HG03460 (cell line): Measurements from ENCODE around the gene COPS4.
A peak's percentile ranks its signal among the peaks of the same experiment; 100 is the strongest.
"Not testable (repeated sequence)": the region's sequence is repeated elsewhere in the genome, so short reads cannot be mapped to it uniquely, and the experiment has no call there.

Source experiments
- ATAC-seq: cut with Tn5 transposase; IDR thresholded peaks from one replicate; pipeline ENCODE4 v1.9.1; 2021; ENCODE audit not compliant: unreplicated experiment

Gene COPS4

GRCh38 chr4:83080561-83080960 is 45.6 kb downstream of the COPS4 start:
- no peak for ATAC-seq

DNA sequence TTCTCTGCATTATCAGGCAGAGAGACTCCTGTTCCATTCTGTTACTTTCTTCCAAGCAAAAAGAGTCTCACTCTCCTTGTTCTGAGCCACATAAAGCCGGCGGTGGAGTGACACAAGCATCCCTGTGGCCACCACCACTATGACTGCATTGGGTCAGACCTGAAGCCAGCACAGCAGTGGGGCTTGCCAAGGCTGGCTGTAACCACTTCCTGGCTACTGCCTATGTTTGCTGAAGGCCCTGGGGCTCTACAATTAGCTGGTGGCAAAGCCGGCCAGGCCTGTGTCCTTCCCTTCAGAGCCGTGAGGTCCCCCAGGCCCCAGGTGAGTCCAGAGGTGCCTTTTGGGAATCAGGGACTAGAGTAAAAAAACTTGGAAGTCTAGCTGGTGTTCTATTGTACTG is 47.8 kb downstream of the COPS4 start:
- no peak for ATAC-seq

DNA sequence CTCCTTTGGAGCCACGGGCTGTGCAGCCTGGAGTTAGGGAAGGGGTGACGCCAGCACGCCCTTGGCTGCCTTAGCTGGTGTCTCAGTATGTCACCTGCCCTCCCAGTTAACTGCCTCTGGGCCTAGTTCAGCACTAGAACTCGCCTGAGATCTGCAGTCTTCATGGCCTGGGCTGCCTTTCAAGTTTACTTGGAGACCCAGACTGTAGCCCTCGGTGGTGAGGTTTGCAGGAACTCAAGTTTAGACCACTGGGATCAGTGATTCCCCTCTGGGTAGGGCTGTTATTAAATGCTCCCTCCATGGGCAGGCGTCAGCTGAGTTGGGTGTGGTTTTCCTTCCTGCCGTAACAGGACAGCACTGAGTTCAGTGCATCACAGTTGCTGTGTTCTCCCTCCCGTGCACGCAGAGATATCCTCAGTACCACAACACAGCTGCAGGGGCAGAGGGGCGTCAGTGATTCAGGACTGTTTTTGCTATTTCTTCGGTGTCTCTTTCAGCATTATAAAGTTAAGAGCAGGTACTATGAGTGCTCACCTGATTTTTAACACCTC is 49.0 kb downstream of the COPS4 start:
- ATAC-seq, result peak; percentile 47

DNA sequence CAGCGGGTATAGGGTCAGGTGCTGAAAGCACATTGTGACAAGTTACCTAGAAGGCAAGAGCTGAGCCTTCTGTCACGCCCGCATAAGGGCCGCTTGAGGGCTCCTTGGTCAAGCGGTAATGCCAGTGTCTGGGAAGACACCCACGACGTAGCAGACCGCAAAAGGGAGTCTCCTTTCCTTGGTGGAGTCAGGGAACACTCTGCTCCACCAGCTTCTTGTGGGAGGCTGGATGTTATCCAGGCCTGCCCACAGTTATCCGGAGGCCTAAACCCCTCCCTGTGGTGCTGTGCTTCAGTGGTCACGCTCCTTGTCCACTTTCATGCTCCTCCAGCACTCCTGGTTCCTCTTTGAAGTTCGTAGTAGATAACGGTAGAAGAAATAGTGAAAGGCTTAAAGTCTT is 50.0 kb downstream of the COPS4 start:
- not testable (repeated sequence) for ATAC-seq

- no peak for ATAC-seq
Observed at GRCh38 chr4:83089410-83090157, 54.6 kb downstream of the COPS4 start.

DNA sequence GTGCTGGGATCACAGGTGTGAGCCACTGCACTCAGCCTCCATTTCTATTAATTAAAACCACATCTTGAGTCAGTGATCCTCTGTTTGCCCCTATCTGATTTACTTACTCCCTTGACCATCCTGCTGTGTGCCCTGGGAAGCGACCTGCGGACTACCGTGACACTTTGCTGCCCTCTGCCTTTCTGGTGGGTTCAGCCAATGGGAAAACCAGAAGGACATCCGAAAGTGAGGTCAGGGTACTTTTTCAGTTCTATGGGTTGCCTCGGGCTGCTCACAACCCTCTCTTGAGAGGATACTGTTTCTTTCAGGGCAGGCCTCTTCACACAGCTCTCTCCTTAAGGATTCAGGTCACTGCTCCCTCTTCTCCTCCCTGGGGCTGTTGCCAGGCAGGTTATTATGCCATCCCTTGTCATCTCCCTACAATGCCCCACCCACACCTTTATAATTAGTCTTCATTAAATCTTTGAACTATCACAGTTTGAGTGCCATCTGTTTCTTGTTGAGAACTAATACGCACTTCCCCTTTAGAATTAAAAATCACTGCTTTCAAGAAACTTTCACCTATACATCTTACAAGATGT is 58.2 kb downstream of the COPS4 start:
- no peak for ATAC-seq

- no peak for ATAC-seq
Observed at GRCh38 chr4:83096397-83096796, 61.4 kb downstream of the COPS4 start.

GRCh38 chr4:83104991-83105390 is 70.0 kb downstream of the COPS4 start:
- ATAC-seq, result no peak

DNA sequence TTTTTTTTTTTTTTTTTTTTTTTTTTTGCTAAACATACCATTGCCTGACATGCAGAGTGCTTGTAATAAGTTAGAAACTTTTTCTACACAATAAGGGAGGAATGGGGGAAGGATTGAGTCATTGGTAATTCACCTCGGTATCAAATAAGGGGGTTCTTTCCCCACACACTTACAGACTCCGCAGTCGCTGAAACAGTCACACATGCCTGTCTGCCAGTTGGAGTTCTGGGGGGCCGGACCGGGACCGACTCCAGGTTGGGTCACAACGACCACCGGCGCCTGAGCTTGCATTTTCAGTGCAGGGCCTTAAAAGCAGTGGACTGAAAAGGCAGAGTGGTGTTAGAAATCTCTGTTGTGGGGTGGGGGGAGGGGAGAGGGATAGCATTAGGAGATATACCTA is 72.6 kb downstream of the COPS4 start:
- no peak for ATAC-seq

DNA sequence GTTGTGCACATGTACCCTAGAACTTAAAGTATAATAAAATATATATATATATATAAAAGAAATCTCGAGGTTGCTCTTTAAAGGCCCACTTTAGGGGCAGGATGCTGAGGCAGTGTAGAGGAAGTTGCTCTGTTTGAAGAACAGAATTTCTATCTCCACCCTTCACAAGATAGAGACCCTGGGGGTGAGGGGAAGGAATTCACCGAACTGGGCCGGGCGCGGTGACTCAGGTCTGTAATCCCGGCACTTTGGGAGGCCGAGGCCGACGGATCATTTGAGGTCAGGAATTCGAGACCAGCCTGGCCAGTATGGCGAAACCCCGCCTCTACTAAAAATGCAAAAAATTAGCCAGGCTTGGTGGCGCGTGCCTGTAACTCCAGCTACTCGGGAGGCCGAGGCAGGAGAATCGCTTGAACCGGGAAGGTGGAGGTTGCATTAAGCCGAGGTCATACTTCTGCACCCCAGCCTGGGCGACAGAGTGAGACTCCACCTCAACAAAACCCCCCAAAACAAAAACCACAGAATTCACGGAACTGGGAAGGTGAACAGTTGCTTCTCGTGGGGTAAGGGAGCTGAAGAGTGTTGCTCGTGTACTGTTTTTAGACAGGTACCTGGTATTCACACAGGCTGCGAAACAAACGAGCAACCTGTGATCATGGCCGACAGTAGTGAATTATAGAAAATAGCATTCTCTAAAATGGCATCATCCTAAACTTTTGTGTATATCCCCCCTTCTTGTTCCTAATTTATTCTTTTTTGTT is 73.3 kb downstream of the COPS4 start:
- no peak for ATAC-seq

DNA sequence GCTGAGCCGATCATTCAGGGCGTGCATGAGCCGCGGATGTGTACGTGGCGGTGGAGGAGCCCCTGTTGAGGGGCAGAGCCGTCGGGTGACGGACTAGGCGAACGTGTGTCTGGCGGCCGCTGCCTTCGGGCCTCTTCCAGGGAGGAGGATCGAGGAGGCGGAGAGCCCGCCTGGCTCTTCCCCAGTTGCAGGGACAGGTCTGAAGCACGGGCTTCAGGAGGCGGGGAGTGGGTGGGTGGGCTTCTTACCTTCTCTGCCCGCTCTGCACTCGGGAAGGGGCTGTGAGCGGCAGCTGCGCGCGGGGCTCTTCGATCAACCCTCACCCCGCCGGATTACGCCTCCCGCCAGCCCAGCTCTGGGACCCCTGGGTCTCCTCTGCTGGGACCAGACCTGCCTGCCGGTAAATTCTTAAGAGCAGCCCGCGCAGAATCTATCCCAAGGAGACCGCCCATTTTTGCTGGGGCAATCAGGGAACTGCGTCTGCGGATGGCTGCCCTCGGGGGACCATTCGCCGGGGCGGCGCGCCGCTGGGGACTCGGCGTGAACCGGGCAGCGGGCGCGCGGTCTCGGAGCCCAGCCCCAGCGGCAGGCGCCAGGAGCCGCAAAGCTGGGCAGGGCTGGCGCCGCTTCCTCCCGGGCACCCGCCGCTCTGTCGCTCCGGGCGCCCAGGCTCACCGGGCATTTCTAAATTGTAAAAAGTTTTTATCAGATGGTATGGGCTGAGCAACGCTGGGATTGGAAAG is 74.7 kb downstream of the COPS4 start:
- peak; percentile 10 for ATAC-seq

GRCh38 chr4:83110223-83110945 is 75.4 kb downstream of the COPS4 start:
- ATAC-seq, result peak; percentile 64

DNA sequence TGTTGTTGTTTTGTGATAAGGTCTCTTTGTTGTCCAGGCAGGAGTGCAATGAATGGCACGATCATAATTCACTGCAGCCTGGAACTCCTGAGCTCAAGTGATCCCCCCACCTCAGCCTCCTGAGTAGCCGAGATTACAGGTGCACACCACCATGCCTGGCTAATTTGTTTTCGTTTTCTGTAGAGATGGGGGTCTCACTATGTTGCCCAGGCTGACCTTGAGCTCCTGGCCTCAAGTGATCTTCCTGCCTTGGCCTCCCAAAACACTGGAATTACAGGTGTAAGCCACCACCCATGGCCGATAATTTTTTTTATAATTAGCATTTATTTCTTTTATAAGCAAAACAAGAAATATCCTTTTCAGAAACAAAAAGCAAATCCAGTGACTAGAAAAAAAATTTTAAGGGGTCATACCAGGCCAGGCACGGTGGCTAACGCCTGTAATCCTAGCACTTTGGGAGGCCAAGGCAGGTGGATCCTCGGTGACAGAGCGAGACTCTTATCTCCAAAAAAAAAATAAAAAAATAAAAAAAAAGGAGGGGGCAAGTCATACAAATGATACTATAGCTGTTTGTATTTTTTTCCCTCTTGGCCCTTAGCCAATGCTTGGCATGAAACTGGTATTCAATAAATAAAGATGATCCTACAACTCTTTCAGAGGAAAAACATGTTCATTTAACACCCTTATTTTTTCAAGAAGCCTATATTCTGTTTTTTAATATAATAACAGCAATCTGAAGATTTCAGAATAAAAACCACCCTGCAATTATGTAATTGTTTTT is 76.2 kb downstream of the COPS4 start:
- no peak for ATAC-seq

DNA sequence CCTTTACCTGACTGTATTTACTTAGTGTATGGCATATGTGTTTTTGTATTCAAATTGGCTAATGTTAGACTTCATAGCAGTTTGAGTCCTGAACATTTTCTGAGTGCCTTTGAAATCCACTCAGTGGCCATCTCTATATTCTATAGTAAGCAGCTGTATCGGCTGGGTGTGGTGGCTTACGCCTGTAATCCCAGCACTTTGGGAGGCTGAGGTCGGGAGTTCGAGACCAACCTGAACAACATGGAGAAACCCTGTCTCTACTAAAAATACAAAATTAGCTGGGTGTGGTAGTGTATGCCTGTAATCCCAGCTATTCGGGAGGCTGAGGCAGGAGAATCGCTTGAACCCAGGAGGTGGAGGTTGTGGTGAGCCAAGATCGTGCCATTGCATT is 76.8 kb downstream of the COPS4 start:
- not testable (repeated sequence) for ATAC-seq

DNA sequence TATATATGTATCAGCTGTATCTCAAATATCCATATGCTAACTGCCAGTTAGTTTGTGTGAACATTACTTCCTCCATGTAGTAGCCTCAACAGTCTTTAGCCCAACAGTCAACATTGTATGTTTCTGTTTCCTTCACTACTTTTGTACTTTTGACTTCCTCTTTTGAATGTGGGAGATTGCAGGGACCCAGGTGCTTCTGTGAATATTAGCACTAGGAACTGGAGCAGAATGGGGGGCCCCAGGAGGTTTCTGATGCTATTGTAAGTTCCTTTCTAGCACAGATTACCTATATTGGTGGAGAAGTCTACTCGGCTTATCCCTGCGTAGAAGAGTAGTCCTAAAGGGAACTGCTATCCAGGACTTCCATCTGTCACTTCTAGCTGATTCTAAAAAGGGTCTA is 77.2 kb downstream of the COPS4 start:
- peak; percentile 27 for ATAC-seq

DNA sequence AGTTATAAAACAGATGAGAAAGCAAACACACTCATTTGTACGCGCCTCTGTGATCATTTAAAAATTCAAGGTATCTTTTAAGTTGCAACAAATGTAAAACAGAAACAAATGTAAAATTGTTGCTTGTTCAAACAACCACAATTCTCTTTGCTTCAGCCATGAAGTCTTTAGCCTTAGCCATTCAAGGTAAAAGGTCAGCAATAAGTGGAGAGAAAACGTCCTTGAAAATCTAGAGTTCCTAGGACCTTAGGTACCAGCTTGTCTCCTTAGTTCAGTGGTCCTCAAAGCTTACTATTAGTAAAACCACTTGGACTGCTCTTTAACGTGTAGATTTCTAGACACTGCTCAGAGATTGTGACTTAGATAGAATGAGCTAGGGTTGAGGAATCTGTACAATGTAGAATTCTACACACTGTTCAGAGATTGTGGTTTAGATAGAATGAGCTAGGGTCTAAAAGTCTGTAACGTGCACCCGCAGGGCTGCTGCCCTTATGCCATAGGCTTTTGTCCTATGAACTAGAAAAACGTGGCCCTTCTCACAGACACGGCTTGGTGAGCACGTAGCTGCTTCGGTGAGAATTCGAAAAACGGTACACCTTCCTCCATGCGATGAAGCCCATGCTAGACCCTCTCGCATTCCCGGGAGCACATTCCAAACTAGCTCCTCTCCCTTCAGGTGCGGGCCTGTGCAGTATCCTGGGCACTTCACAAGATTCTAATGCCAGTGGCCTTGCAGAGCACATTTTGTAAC is 77.9 kb downstream of the COPS4 start:
- ATAC-seq, result no peak

DNA sequence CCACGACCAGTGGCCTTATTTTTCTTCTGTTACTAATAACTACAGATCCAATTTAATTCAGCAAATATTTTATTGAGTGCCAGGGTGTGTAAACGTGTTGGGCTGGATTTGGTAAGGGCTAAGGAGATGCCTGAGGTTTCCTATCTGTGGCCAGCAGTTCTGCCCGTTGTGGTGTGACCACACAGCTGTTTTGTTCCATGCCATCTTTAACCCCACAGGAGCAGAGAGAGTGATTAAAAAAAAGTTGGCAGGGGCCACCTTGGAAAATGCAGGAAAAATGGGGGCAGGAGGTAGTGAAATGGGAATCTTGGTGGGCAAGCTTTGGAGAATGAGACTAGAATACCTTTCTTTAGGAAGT is 78.4 kb downstream of the COPS4 start:
- no peak for ATAC-seq

DNA sequence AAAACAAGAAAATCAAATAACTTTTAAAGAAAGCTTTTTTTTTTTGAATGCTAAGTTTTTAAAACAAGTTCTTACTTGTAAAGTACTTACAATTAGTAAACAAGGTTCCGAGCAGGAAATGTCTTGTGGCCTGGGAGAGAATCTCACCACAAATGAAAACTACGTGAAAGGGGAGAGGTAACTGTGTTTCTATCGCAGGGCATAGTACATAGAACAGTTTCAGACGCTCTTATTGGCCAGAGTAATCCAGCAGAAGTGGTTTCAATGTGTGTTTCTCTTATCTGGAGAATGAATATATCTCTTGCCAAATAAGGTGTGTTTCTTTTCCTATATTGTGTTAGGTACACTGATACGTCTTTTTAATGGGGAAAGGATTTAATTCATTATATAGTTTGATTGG is 79.6 kb downstream of the COPS4 start, which contains the start of gene PLAC8:
Gene PLAC8 (minus strand): TSS at position 154 of the 400 bp plus-strand sequence. CDS start 6,808 bp downstream, outside the sequence.
- ATAC-seq, result peak; percentile 43

- no peak for ATAC-seq
Observed at GRCh38 chr4:83115000-83115399, 80.0 kb downstream of the COPS4 start.
